Heart left ventricle (tissue), 13 donors: ENCODE results near the gene LNPEP.

Source experiments
- POLR2A ChIP-seq, 2 donors: fragments of 450-650 bp; IDR thresholded peaks; one replicate each; pipeline ENCODE4 v1.6.1; 2017; ENCODE audit warnings: antibody characterized with exemption in 2 of 2, mild to moderate bottlenecking in 2 of 2, moderate library complexity in 2 of 2
- TF ChIP-seq, protein P1 (sequence below), 12 donors: fragments of 200-600 bp; sonication (generic) in 4 of 12; IDR thresholded peaks; one replicate each; pipeline versions ENCODE4 v1.5.0 to v1.8.0; 2018 to 2022; ENCODE audit warnings: antibody characterized with exemption in 12 of 12, mild to moderate bottlenecking in 5 of 12
- donor health status: ischemic (EF 13 %, LVEDD 7.1; RV severe dilation, severe dysfunction).
- donor health status: DM: no; HTN: yes; CAD: no.
- donor health status: DM: no; HTN: no; CAD: no.
- donor health status: ischemic (EF 25% LVEDD 6.9; RV normal size, moderate dysfunction).
- donor health status: ischemic (EF 25% LVEDD 5.7; RV mildly dilated, moderate dysfunction).
- donor health status: ischemic (EF 35%, LVEDD 5.7; RV mildly dilated, moderate dysfunction).
- donor health status: nonischemic (EF 11% LVEDD 7.7; RV severe dilation, severe dysfunction).
- donor health status: DM: yes; HTN: yes; CAD: no.
- donor health status: PGD.
- donor health status: ischemic (EF 29% LVEDD 5.4; RV normal size, mild dysfunction).
- donor health status: nonischemic (EF 23%, LVEDD 6.1; RV moderate dilation, normal function).

DNA sequence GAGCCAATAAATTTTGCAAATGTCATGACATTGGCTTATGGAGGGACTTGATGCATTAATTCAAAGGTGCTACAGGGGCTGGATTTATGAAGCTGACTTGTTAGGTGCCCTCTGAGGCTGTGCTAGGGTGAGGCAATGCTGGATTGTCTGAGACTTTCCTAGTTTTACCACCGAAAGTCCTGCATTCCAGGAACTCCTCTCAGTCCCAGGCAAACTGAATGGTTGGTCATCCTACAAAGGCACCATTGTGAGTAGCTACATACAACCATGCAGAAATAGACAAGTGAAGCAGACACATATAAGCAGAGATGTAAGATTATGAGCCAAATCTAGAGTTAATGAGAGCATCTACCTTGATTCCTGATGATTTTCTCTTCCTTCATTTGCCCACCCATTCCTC is 111.2 kb downstream of the LNPEP start:
- TF ChIP-seq, protein P1, sequence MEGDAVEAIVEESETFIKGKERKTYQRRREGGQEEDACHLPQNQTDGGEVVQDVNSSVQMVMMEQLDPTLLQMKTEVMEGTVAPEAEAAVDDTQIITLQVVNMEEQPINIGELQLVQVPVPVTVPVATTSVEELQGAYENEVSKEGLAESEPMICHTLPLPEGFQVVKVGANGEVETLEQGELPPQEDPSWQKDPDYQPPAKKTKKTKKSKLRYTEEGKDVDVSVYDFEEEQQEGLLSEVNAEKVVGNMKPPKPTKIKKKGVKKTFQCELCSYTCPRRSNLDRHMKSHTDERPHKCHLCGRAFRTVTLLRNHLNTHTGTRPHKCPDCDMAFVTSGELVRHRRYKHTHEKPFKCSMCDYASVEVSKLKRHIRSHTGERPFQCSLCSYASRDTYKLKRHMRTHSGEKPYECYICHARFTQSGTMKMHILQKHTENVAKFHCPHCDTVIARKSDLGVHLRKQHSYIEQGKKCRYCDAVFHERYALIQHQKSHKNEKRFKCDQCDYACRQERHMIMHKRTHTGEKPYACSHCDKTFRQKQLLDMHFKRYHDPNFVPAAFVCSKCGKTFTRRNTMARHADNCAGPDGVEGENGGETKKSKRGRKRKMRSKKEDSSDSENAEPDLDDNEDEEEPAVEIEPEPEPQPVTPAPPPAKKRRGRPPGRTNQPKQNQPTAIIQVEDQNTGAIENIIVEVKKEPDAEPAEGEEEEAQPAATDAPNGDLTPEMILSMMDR (IDR thresholded peaks at IDR 0.05), result no peak
- no peak for TF ChIP-seq POLR2A (IDR thresholded peaks at IDR 0.05)
